DOHH2 (cell line): Measurements from ENCODE around the gene F9.

Source experiments
- EZH2phosphoT487 ChIP-seq: fragments of 200-600 bp; sonication (generic); IDR thresholded peaks from 2 replicates; pipeline ENCODE4 v1.6.1; 2017; ENCODE audit warnings: borderline replicate concordance, mild to moderate bottlenecking, antibody characterized with exemption, low read length, moderate library complexity, mixed read lengths
- TF ChIP-seq, protein P1 (sequence below): fragments of 200-600 bp; sonication (generic); IDR thresholded peaks from one replicate; pipeline ENCODE4 v1.5.1; 2014; ENCODE audit warnings: antibody characterized with exemption, mild to moderate bottlenecking, low read depth, low read length; ENCODE audit not compliant: poor library complexity, severe bottlenecking

GRCh38 chrX:139560221-139560620, 29.7 kb downstream of the F9 start:
- TF ChIP-seq, protein P1, sequence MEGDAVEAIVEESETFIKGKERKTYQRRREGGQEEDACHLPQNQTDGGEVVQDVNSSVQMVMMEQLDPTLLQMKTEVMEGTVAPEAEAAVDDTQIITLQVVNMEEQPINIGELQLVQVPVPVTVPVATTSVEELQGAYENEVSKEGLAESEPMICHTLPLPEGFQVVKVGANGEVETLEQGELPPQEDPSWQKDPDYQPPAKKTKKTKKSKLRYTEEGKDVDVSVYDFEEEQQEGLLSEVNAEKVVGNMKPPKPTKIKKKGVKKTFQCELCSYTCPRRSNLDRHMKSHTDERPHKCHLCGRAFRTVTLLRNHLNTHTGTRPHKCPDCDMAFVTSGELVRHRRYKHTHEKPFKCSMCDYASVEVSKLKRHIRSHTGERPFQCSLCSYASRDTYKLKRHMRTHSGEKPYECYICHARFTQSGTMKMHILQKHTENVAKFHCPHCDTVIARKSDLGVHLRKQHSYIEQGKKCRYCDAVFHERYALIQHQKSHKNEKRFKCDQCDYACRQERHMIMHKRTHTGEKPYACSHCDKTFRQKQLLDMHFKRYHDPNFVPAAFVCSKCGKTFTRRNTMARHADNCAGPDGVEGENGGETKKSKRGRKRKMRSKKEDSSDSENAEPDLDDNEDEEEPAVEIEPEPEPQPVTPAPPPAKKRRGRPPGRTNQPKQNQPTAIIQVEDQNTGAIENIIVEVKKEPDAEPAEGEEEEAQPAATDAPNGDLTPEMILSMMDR: no peak
- no peak for TF ChIP-seq EZH2phosphoT487
